ENCODE results near the gene AGXT2.

- TF ChIP-seq, protein P1, sequence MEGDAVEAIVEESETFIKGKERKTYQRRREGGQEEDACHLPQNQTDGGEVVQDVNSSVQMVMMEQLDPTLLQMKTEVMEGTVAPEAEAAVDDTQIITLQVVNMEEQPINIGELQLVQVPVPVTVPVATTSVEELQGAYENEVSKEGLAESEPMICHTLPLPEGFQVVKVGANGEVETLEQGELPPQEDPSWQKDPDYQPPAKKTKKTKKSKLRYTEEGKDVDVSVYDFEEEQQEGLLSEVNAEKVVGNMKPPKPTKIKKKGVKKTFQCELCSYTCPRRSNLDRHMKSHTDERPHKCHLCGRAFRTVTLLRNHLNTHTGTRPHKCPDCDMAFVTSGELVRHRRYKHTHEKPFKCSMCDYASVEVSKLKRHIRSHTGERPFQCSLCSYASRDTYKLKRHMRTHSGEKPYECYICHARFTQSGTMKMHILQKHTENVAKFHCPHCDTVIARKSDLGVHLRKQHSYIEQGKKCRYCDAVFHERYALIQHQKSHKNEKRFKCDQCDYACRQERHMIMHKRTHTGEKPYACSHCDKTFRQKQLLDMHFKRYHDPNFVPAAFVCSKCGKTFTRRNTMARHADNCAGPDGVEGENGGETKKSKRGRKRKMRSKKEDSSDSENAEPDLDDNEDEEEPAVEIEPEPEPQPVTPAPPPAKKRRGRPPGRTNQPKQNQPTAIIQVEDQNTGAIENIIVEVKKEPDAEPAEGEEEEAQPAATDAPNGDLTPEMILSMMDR (IDR thresholded peaks at IDR 0.05): no peak
- no peak for TF ChIP-seq POLR2A (IDR thresholded peaks at IDR 0.05)
- TF ChIP-seq POLR2AphosphoS5 (IDR thresholded peaks at IDR 0.05): no peak
- TF ChIP-seq EP300 (IDR thresholded peaks at IDR 0.05): no peak
Measured at GRCh38 chr5:35016174-35017051, 31.3 kb downstream of the AGXT2 start.
